Small intestine (tissue), 7 donors: ENCODE data around the gene PPM1J. TPM values are rescaled to one million over a fixed set of nuclear protein-coding genes. Genes with fewer than 3 reads are reported as not detected.

Source experiments
- DNase-seq, 2 donors: peaks; one replicate each; pipeline versions ENCODE4 v3.0.0 to v3.0.0-alpha.2; 2013
- FAIRE-seq: peaks from 2 replicates; lab custom pipeline; 2012; peaks lifted over from hg19 to GRCh38; lab: Jason Lieb, UNC
- H3K27ac ChIP-seq, 3 donors: one replicate each; pipeline ENCODE4 v1.5.1; 2013; ENCODE audit warnings: low read length in 2 of 3, mild to moderate bottlenecking in 2 of 3, control low read depth in 1 of 3, inconsistent platforms in 1 of 3, low read depth in 1 of 3, moderate library complexity in 1 of 3
- H3K27me3 ChIP-seq, 3 donors: one replicate each; pipeline ENCODE4 v1.6.1; 2013; ENCODE audit warnings: low read length in 3 of 3, inconsistent platforms in 1 of 3; ENCODE audit not compliant: control insufficient read depth in 3 of 3, insufficient read depth in 3 of 3
- H3K36me3 ChIP-seq, 3 donors: one replicate each; pipeline ENCODE4 v1.6.1; 2013; ENCODE audit warnings: low read length in 3 of 3, inconsistent platforms in 1 of 3, low read depth in 1 of 3, mild to moderate bottlenecking in 1 of 3, moderate library complexity in 1 of 3; ENCODE audit not compliant: control insufficient read depth in 3 of 3, insufficient read depth in 2 of 3
- H3K4me1 ChIP-seq, 3 donors: one replicate each; pipeline ENCODE4 v1.6.1; 2013; ENCODE audit warnings: low read length in 2 of 3, inconsistent platforms in 1 of 3, low read depth in 1 of 3, mild to moderate bottlenecking in 1 of 3, moderate library complexity in 1 of 3; ENCODE audit not compliant: control insufficient read depth in 3 of 3, insufficient read depth in 2 of 3
- H3K4me3 ChIP-seq, 3 donors: one replicate each; pipeline ENCODE4 v1.5.1; 2013; ENCODE audit warnings: low read length in 3 of 3, control low read depth in 1 of 3, inconsistent platforms in 1 of 3, low read depth in 1 of 3, mild to moderate bottlenecking in 1 of 3, moderate library complexity in 1 of 3
- H3K9me3 ChIP-seq, 2 donors: one replicate each; pipeline ENCODE4 v1.6.1; 2013; ENCODE audit warnings: low read depth in 1 of 2, low read length in 1 of 2; ENCODE audit not compliant: control insufficient read depth in 2 of 2, insufficient read depth in 1 of 2
- WGBS, 3 donors: extraction: QIAGEN DNeasy Blood & Tissue Kit; methylation state at CpG; one replicate each; pipeline ENCODE4 v1.1.7; 2013; 5-methylcytosine and 5-hydroxymethylcytosine counted together
- polyA plus RNA-seq, 4 donors: library from polyadenylated mRNA; stranded (reverse) in 3 of 4; unstranded in 1 of 4; fragments of 200-250 nt in 3 of 4; fragments of 120-200 nt in 1 of 4; gene quantifications; one replicate each; pipeline versions ENCODE4 v1.2.1 to v1.2.3, GENCODE V29; 2013
- donor health status: healthy with polysubstance abuse.
- donor health status: control.
- donor health status: control.
- donor health status: Bipolar disorder and iron deficiency.
- donor health status: healthy.

Gene PPM1J
- polyA plus RNA-seq, 4 donors = 0.35 to 1.00 TPM; not detected in 2

DNA sequence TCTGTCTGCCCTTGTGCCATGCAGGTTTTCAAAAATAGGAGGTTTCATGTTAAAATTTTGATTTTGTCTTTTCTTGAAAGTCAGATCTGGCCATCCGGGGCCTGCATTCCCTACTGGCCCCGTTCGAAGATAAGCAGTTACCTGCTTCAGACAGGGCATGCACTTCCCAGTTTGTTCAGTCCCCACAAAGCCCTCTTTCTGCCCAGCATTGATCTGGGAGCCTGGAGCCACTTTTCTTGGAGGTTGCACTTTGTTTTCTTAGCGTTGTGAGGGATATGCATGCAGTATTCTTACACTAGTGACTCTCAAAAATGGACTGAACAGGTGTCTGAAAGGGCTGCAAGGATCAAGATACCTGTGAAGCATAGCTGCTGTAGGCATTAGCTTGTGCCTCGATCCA, 29.2 kb downstream of the PPM1J start:
- Histone ChIP-seq H3K36me3 (peaks cover 2 to 39% (median 6%) of the 10 kb centered on the region in 3 donors), H3K27me3 (no peaks in the 10 kb centered on the region), H3K9me3 (no peaks in the 10 kb centered on the region), H3K4me3 (no peak overlapping the region), H3K27ac (no peak overlapping the region), H3K4me1 (no peaks in the 10 kb centered on the region)
- FAIRE-seq (no peak), DNase-seq (no peak)
- WGBS, 3 donors = 87 to 92% (median 90%) methylated on average over 5 of the region's 5 CpGs

DNA sequence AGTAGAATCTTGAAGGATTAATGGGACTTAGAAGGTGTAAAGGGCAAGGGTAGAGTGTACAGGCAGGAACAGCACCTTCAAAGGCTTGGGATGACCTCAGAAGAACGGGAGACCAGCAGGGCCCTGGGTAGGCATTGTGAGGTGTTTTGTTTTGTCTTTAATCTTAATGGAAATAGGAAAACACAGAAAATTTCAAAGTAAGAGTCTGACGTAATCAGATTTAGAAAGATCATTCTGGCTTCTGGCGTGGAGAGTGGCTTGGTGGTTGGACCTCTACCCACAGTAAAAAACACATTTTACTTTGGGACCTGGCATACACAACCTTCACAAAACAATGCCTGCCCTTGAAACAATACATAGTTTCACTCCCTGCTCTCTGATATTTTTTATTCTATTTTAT, 36.5 kb downstream of the PPM1J start:
- DNase-seq (no peak), FAIRE-seq (no peak)
- no peak overlapping the region for H3K4me3 ChIP-seq
- no peaks in the 10 kb centered on the region for H3K9me3 ChIP-seq
- 81 to 90% (median 81%) methylated on average over 3 of the region's 3 CpGs for WGBS, 3 donors
- H3K27me3 ChIP-seq = no peaks in the 10 kb centered on the region
- H3K36me3 ChIP-seq = peaks cover 0 to 7% (median 0%) of the 10 kb centered on the region in 3 donors
- H3K27ac ChIP-seq = no peak overlapping the region
- H3K4me1 ChIP-seq = peaks cover 3 to 21% (median 5%) of the 10 kb centered on the region in 3 donors

- no peaks in the 10 kb centered on the region for H3K27me3 ChIP-seq
- H3K27ac ChIP-seq = no peak overlapping the region
- FAIRE-seq (no peak), DNase-seq (no peak)
- 97 to 100% (median 98%) methylated on average over 4 of the region's 4 CpGs for WGBS, 3 donors
- H3K36me3 ChIP-seq = no peaks in the 10 kb centered on the region
- H3K4me1 ChIP-seq = peaks cover 3 to 27% (median 5%) of the 10 kb centered on the region in 3 donors
- no peaks in the 10 kb centered on the region for H3K9me3 ChIP-seq
- no peak overlapping the region for H3K4me3 ChIP-seq
Observed at GRCh38 chr1:112677501-112677900, 37.6 kb downstream of the PPM1J start.

DNA sequence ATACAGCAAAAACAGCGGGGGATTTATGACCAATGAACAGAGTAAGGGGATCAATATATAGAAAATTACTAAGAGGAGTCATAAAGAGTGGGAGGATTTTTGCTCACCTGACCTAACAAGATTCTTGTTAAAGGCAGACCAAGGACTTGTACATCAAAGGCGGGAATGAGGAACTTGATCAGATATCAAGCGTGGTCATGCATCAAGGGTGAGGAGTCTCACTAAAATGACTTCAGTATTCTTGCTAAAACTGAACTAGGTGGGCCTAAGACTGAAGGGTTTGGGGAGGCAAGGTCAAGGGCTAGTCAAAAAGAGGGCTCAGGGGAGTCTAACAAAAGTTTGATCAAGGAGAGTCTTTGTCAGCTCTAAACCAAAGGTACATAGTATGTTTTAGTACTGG, 38.6 kb downstream of the PPM1J start:
- FAIRE-seq (no peak), DNase-seq (peak in 1 of 2 donors; percentile 9)
- 74 to 87% (median 80%) methylated on average over 3 of the region's 3 CpGs for WGBS, 3 donors
- no peaks in the 10 kb centered on the region for H3K27me3 ChIP-seq
- H3K4me3 ChIP-seq = no peak overlapping the region
- no peaks in the 10 kb centered on the region for H3K9me3 ChIP-seq
- H3K27ac ChIP-seq = no peak overlapping the region
- peaks cover 0 to 3% (median 0%) of the 10 kb centered on the region in 3 donors for H3K36me3 ChIP-seq
- H3K4me1 ChIP-seq = peaks cover 3 to 27% (median 5%) of the 10 kb centered on the region in 3 donors

- peaks cover 0 to 3% (median 0%) of the 10 kb centered on the region in 3 donors for H3K36me3 ChIP-seq
- peak overlapping the region; percentile 75 to 93 (median 87) for H3K4me3 ChIP-seq
- H3K27me3 ChIP-seq = no peaks in the 10 kb centered on the region
- peaks cover 3 to 27% (median 5%) of the 10 kb centered on the region in 3 donors for H3K4me1 ChIP-seq
- H3K9me3 ChIP-seq = no peaks in the 10 kb centered on the region
- no peak for FAIRE-seq
- WGBS, 3 donors = 33 to 46% (median 45%) methylated on average over 7 of the region's 7 CpGs
- peak overlapping the region; percentile 80 to 91 (median 88) for H3K27ac ChIP-seq
- DNase-seq = no peak
Observed at GRCh38 chr1:112675728-112676381, 39.3 kb downstream of the PPM1J start.

DNA sequence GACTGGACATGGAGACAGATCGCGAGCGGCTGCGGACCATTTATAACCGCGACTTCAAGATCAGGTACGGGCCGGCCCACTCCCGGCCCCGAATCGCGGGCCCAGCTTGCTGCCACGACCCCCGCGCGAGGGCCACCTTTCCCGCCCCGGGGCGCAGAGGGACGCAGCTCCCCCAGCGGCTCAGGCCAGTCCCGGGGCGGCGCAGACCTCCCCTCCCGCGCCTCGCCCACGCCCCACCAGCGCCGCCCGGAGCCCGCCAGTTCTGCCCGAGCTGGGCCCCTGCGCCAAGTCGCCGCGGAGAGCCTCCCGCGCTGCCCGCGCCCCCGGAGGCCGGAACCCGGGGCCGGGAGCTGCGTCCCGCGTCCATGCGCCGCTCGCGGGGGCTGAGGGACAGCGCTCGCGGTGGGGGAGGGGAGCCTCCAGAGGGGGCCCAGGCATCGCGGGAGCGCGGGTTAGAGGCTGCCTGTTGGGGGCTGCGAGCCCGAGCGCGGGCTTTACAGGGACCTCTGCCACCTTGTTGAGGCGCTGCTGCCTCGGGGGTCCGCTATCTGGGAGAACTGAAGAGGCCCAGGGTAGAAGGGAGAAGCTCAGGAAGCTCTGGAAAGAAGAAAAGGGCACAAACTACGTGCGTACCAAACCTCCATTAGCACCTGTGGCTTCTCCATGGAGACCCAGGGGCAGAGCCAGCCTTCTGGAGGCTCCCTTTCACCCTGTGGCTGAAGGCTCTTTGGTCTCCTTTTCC, 40.0 kb downstream of the PPM1J start:
- 0 to 1% (median 1%) methylated on average over 48 to 68 of the region's 68 CpGs for WGBS, 3 donors
- H3K36me3 ChIP-seq = peaks cover 0 to 3% (median 0%) of the 10 kb centered on the region in 3 donors
- peaks cover 3 to 27% (median 5%) of the 10 kb centered on the region in 3 donors for H3K4me1 ChIP-seq
- peak overlapping the region; percentile 81 to 93 (median 87) for H3K4me3 ChIP-seq
- DNase-seq (peak; percentile 28 to 88), FAIRE-seq (no peak)
- H3K27ac ChIP-seq = peak overlapping the region; percentile 88 to 93 (median 91)
- H3K27me3 ChIP-seq = no peaks in the 10 kb centered on the region
- H3K9me3 ChIP-seq = no peaks in the 10 kb centered on the region

- DNase-seq (peak; percentile 75 to 87), FAIRE-seq (no peak)
- H3K4me1 ChIP-seq = peaks cover 3 to 27% (median 5%) of the 10 kb centered on the region in 3 donors
- peak within 1 kb of the TSS; percentile 81 to 93 (median 87) for H3K4me3 ChIP-seq
- no peaks in the 10 kb centered on the region for H3K27me3 ChIP-seq
- 0 to 1% (median 0%) methylated on average over 27 to 30 of the region's 30 CpGs for WGBS, 3 donors
- peak within 1 kb of the TSS; percentile 88 to 93 (median 91) for H3K27ac ChIP-seq
- H3K9me3 ChIP-seq = no peaks in the 10 kb centered on the region
- peaks cover 3 to 6% (median 4%) of the 10 kb centered on the region in 3 donors for H3K36me3 ChIP-seq
Observed at GRCh38 chr1:112674440-112674985, 40.6 kb downstream of the PPM1J start, which contains the start of gene MOV10. Gene MOV10, plus strand, starts transcription at chr1:112674659. Its CDS starts 254 bp downstream, at chr1:112674913.
